ENCODE data around the gene CIC. TPM values are rescaled to one million over a fixed set of nuclear protein-coding genes. Genes with fewer than 3 reads are reported as not detected.
A peak's percentile ranks its signal among the peaks of the same experiment; 100 is the strongest.

Gene CIC
- total and polyA plus RNA-seq, 10 of the 15 experiments (the other 5 are each of a cell fraction or from before 2014, with no cell fraction given), result 0.18 to 50.6 (median 7.1) TPM

- TF ChIP-seq BCL3 (IDR thresholded peaks at IDR 0.05; ENCODE audit: borderline replicate concordance, insufficient read depth, low read depth, low read length, poor library complexity, severe bottlenecking), result no peak
- TF ChIP-seq BACH1 (IDR thresholded peaks at IDR 0.05; ENCODE audit: borderline replicate concordance), result peak; percentile 86; the same call in 1 of the 2 replicates
- TF ChIP-seq SKIL (IDR thresholded peaks at IDR 0.05; ENCODE audit: low read depth, poor library complexity, severe bottlenecking), result no peak
- TF ChIP-seq TCF3 (IDR thresholded peaks at IDR 0.05; ENCODE audit: borderline replicate concordance, insufficient read depth, low read depth, low read length), result 0 out of 2 replicates have a peak, but pooled peaks have one; percentile 51
- no peak for TF ChIP-seq HDAC2 (IDR thresholded peaks at IDR 0.05)
- no peak; the same call in 1 of the 2 replicates for TF ChIP-seq RB1 (IDR thresholded peaks at IDR 0.05; ENCODE audit: borderline replicate concordance)
- peak; percentile 34 to 86 for TF ChIP-seq EGR1 (IDR thresholded peaks at IDR 0.05; ENCODE audit: borderline replicate concordance in 1 of 2, low read depth in 2 of 2, low read length in 2 of 2)
- TF ChIP-seq TAF1 (IDR thresholded peaks at IDR 0.05; ENCODE audit: borderline replicate concordance, low read depth, low read length), result peak; percentile 61; the same call in 1 of the 2 replicates
- peak; percentile 51 for TF ChIP-seq POU2F2 (IDR thresholded peaks at IDR 0.05; ENCODE audit: borderline replicate concordance, low read depth, low read length)
- TF ChIP-seq SIX5 (IDR thresholded peaks at IDR 0.05; ENCODE audit: low read depth, low read length, severe bottlenecking), result peak; percentile 90
- peak; percentile 82 for TF ChIP-seq SREBF1 (IDR thresholded peaks at IDR 0.05; ENCODE audit: low read length)
- TF ChIP-seq TBL1XR1 (IDR thresholded peaks at IDR 0.05; ENCODE audit: low read depth, low read length), result peak; percentile 27; the same call in 1 of the 2 replicates
- no peak; the same call in 1 of the 2 replicates for TF ChIP-seq NKRF (conservative IDR thresholded peaks at IDR 0.05)
- no peak for TF ChIP-seq EED (IDR thresholded peaks at IDR 0.05; ENCODE audit: low read depth)
- TF ChIP-seq NFYB (IDR thresholded peaks at IDR 0.05; ENCODE audit: insufficient read depth, low read depth, low read length), result 0 out of 2 replicates have a peak, but pooled peaks have one; percentile 26
- no peak for TF ChIP-seq RELA (IDR thresholded peaks at IDR 0.05; ENCODE audit: borderline replicate concordance, partially characterized antibody)
- TF ChIP-seq RUNX3 (IDR thresholded peaks at IDR 0.05; ENCODE audit: low read length), result peak; percentile 86
- TF ChIP-seq TARDBP (IDR thresholded peaks at IDR 0.05; ENCODE audit: borderline replicate concordance), result peak; percentile 79
- TF ChIP-seq KDM1A (IDR thresholded peaks at IDR 0.05; ENCODE audit: borderline replicate concordance), result no peak
- TF ChIP-seq CHD1 (IDR thresholded peaks at IDR 0.05; ENCODE audit: low read depth, low read length), result no peak
- TF ChIP-seq SMAD1 (IDR thresholded peaks at IDR 0.05; ENCODE audit: low read depth, partially characterized antibody), result no peak
- TF ChIP-seq BMI1 (IDR thresholded peaks at IDR 0.05; ENCODE audit: borderline replicate concordance), result no peak
- TF ChIP-seq LARP7 (IDR thresholded peaks at IDR 0.05), result peak; percentile 40
- 0 out of 2 replicates have a peak, but pooled peaks have one; percentile 2 for TF ChIP-seq MEF2A (IDR thresholded peaks at IDR 0.05; ENCODE audit: insufficient read depth, low read depth, low read length)
- TF ChIP-seq STAT1 (conservative IDR thresholded peaks at IDR 0.05), result peak; percentile 23; the same call in 1 of the 2 replicates
Measured at GRCh38 chr19:42242512-42243409, 26.3 kb upstream of the CIC start, which contains the start of gene GSK3A (continued).

Measured in GM12878 (cell line).